CD4-positive, alpha-beta T cell treated with Interleukin-15 for 1 hour (primary cell): ENCODE data around the gene TMEM132E.

Source experiments
- DNase-seq: peaks from one replicate; pipeline ENCODE4 v3.0.0-alpha.2; 2020

The TMEM132E gene

DNA sequence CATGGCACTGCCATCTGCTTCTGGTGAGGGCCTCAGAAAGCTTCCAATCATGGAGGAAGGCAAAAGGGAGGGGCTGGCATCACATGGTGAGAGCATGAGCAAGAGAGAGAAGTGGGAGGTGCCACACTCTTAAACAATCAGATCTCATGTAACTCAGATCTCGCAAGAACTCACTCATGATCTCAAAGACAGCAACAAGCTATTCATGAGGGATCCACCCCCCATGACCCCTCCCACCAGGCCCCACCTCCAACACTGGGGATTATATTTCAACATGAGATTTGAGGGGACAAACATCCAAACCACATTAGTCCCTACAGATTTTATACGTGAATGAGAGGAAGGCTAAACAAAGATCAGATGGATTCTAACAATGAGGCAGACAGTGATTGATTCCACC, 8.9 kb upstream of the TMEM132E start:
- DNase-seq, result no peak

DNA sequence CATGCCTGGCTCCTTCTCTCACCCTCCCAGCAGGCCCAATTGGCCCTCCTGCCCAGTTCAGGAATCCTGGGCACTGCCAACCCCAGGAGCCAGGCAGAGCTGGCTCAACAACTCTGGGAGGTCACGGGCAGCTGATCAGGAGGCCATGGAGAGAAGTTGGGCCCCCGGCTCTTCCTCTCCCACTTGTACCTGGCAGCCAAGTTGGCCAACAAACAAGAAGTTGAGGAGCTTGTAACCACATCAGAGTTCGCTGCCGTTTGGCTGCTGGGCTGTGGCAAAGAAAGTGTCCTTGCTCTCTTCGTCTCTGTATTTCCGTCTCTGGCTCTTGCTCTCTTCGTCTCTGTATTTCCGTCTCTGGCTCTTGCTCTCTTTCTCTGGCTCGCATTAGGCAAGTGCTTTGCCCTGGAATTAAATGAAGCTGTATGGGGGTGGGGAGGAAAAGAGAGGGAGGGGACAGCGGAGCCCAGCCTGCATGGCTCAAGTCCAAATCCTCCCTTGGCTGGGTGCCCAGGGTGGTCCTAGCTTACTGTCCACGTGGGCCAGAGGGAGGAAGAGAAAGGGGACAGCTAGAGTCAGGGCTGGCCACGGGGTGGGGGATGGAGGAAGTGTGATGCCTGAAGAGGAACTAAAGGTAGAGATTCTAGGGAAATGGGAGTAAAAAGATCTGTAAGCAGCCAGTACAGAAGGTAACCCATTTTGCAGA, 7.8 kb upstream of the TMEM132E start:
- DNase-seq, result no peak

DNA sequence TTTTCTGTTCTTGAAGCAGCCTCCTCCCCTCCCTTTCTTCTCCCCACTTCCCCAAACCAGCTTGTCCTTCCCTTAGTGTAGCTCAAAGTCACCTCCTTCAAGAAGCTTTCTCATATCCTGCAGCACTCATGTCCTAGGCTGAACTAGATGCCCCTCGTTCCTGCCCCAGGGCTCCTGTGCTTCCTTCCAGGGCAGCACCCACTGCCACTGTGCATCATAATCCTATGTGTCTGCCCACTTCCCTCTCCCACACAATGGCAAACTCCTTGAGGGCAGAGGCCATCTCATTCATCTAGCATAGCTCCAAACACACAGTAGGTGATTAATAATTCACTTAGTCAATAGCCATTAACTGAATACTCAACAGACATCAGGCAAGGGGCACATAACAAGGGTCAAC, 6.9 kb upstream of the TMEM132E start:
- DNase-seq, result no peak

- no peak for DNase-seq
These were observed 4.2 kb upstream of the TMEM132E start for GRCh38 chr17:34575182-34575581.

DNA sequence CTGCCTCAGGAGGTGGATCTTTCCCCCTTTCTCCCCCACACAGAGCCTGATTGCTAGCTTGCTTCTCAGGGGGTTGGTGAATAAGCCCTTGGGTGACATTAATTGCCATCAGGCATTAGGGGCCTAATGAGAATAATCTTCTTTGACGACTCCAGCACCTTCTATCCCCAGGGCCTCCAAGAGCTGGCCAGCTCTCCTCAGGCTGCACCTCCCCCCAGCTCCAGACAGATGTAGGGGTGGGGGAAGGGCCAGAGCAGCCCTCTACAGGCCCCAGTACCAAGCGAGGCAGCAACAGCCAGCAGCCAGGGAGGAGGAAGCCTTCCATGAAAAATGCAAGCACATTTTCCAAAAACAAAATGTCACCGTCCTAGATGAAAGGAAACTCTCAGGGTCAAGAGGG, 1.4 kb upstream of the TMEM132E start:
- DNase-seq, result no peak

GRCh38 chr17:34578656-34579016, 746 bp upstream of the TMEM132E start:
- no peak for DNase-seq

- no peak for DNase-seq
These were observed 750 bp downstream of the TMEM132E start for GRCh38 chr17:34579979-34580684.

DNA sequence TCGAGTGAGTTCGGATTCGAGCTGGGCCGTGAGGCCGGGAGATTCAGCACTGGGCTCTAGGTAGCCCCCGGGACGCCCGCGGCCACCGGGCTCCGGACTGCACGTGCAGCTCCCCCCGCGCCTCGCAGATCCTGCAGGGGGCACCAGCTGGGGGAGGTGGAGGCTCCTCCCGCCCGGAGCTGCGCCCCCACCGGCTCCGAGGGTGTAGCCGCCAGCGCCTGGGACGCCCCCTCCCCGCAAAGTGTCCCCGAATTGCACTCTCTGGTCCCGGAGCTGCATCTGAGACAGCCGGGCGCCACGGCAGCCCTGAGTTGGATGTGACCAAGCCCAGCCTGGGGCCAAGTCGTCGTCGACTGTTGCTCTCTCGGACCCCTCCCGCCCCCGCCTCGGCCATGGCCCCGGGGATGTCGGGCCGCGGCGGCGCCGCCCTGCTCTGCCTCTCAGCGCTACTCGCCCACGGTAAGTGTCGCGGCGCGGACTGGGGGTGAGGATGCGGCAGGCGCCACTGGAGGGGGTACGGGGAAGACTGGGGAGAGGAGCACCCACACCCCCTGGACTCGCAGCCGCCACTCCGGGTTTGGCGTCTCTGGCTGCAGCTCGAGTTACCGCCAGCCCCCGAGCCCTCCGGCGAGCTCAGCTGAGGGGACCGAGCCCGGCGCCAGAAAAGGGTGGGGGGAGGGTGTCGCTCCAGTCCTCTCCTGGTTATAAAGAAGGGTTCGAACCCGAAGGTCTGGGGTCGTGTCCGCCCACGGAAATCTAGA, 1.5 kb downstream of the TMEM132E start:
- DNase-seq, result no peak

GRCh38 chr17:34581446-34582184, 2.2 kb downstream of the TMEM132E start:
- no peak for DNase-seq

- no peak for DNase-seq
These were observed 3.0 kb downstream of the TMEM132E start for GRCh38 chr17:34582185-34582900.

DNA sequence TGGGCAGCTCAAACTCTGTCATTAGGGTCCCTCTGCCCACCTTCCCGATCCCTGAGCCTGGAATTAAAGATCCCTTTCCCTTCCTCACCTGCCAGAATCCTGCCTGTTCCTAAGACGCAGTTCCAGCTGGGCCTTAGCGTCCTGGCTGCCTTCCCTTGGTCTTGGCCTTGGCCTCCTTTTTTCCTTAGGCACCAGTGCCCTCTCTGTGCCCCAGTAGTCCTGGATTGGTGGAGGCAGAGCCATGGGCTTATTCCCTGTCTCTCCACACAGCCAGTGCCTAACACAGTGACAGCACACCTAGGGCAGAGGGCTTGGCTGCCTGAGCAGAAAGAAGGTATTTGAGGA, 3.5 kb downstream of the TMEM132E start:
- DNase-seq, result no peak

GRCh38 chr17:34584805-34585416, 5.5 kb downstream of the TMEM132E start:
- no peak for DNase-seq

DNA sequence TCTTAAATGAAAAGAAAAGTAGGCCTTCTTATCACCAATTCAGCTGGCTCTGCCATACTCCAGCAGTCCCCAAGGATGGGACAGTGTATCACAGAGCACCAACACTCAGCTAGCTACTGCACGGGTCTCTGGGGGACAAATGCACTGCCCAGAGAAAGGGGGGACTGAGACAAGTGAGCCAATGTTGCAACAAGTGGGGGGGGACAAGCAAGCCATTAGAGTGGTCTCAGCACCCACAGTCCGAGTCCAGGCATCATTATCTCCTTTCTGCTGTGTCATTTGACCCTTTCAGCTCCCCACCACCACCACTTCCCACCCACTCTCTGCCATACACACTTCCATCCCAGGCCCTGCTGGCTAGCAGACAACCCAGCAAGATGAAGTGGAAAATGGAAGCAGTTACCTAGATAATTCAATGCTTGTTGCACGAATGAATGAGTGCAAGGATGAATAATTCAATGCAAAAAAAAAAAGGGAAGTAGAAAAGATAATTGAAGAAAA, 7.0 kb downstream of the TMEM132E start:
- DNase-seq, result no peak

DNA sequence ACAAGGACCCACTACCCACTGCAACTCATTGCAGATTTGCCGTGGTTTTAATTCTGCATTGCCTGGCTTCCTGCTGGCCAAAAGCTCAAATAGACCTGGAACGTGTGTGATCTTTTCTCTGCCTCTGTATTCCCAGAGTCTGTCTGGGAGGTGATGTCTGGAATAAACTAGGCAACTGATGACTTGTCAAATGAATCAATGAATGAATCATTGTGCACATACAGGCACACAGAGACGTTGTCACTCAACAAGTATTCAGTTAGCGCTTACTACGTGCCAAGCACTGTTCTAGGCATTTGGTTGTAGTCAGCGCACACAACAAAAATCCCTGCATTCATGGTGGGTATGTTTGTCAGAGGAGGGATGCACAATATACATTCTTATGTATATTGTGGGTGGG, 8.9 kb downstream of the TMEM132E start:
- DNase-seq, result no peak

DNA sequence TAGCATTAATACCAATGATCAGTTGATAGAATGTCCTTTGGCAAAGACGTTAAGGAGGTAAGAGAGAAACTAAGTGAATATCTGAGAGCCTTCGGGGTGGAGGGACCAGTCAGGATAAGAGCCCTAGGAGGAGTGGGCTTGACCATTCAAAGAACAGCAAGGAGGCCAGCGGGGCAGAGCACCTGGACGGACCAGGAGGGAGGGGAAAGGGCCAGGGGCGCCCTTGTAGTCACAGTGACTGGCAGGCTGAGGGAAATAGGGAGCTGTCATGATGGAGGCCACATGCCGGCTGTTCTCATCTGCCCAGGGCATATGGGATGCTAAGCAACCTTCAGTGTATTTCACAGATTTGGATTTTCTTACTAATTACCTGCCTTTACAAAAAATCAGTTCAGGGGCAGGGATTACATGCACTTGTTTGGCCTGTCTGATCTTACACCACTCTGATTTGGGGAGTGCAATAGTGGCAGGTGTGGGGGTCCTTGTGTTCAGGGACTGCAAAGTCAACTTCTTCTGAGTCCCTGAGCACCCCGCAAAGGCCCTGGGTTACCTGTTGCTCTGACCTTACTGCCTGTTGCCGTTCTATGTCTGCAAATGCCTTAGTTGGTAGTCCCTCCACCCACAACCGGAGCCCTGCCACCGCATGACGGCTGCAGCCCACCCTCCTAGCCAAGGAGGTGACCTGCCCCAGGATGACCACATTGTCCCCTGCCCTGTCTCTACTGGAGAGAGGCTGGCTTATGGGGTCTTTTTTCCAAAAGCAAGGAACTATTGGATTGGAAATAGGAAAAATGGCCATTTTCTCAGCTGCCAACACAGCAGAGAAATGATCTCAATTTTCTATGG, 10.0 kb downstream of the TMEM132E start:
- DNase-seq, result no peak

GRCh38 chr17:34592002-34592401, 12.6 kb downstream of the TMEM132E start:
- DNase-seq, result no peak

DNA sequence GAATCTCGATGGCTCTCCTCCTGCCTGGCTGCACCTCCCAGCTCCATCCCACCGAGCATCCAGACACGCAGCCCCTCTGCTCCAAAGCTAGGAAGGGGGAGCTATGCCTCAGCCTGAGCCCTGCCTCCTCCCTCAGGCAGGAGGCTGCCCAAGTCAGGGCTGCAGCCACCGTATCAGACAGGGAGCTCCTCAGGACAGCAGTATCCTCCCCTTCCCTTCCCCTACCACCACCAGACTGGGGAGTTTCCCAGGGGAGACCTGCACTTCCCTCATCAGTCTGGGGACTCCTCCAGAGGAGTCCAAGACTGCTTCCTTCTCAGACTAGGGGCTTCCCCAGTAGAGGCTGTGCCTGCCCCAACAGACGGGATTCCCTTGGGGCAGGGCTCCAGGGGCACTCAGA, 17.5 kb downstream of the TMEM132E start:
- no peak for DNase-seq

GRCh38 chr17:34598161-34598776, 18.9 kb downstream of the TMEM132E start:
- DNase-seq, result no peak

DNA sequence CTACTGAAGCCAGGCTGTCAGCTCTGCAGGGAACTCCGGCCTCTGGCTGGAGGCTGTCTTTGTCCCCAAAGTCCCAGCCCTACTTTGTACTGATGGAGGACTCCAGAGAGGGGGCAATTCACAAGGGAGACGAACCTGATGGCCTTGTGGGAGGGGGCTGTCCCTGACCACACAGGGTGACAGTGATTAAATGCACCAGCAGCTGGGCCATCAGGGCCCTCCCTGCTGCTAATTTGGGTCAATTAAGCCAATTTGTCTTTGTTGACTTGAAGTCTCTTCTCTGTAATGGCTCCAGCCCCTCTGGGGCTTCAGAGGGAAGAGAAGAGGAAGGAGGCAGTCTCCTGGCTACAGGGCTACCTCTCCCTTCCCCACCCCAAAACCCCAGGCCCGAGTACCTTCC, 22.0 kb downstream of the TMEM132E start:
- no peak for DNase-seq

GRCh38 chr17:34603974-34604373, 24.6 kb downstream of the TMEM132E start:
- DNase-seq, result no peak

- DNase-seq, result no peak
These were observed 27.4 kb downstream of the TMEM132E start for GRCh38 chr17:34606763-34607162.
